IMR-90 (cell line): Measurements from ENCODE around the gene FTO. TPM values are rescaled to one million over a fixed set of nuclear protein-coding genes. Genes with fewer than 3 reads are reported as not detected.

Experiments
- ATAC-seq: fragments of 200-7000 bp; cut with Tn5 transposase; 2 replicates; pipeline ENCODE4 v1.9.1; 2020; ENCODE audit warnings: low read depth, mild to moderate bottlenecking, moderate library complexity
- BruUV-seq: library from RNA; stranded (reverse); fragments of 400-500 nt; replicated peaks from 2 replicates; lab custom pipeline; 2021; lab: Mats Ljungman, UMichigan
- CTCF ChIA-PET: fragments of 300-600 bp; formaldehyde crosslinking; extraction: SDS; loops from one replicate; lab custom pipeline; 2021; ENCODE audit warnings: antibody characterized with exemption; lab: Yijun Ruan, JAX
- POLR2A ChIA-PET: fragments of 300-600 bp; sonication (Branson Sonifier 250); formaldehyde crosslinking; loops from one replicate; lab custom pipeline; 2022; ENCODE audit warnings: antibody characterized with exemption; ENCODE audit not compliant: unreplicated experiment; lab: Charles Lee
- DNase-seq: peaks from one replicate; pipeline ENCODE4 v3.0.0; 2013
- H2AFZ ChIP-seq: replicated peaks from 2 replicates; pipeline ENCODE3; 2013; ENCODE audit warnings: low read length, mild to moderate bottlenecking; ENCODE audit not compliant: poor library complexity
- H2AK5ac ChIP-seq: 2 replicates; pipeline ENCODE4 v1.6.1; 2013; ENCODE audit warnings: low read depth, low read length, inconsistent platforms
- H2AK9ac ChIP-seq: replicated peaks from 2 replicates; pipeline ENCODE3; 2013; ENCODE audit warnings: mild to moderate bottlenecking, low read depth, low read length, moderate library complexity; ENCODE audit not compliant: poor library complexity
- H2BK120ac ChIP-seq: 2 replicates; pipeline ENCODE4 v1.6.1; 2013; ENCODE audit warnings: low read depth, low read length, inconsistent platforms
- H2BK15ac ChIP-seq: 3 replicates; pipeline ENCODE4 v1.6.1; 2013; ENCODE audit warnings: low read depth, low read length, inconsistent platforms
- H2BK20ac ChIP-seq: 2 replicates; pipeline ENCODE4 v1.6.1; 2013; ENCODE audit warnings: low read depth, mild to moderate bottlenecking, inconsistent platforms, low read length, moderate library complexity
- H2BK5ac ChIP-seq: 2 replicates; pipeline ENCODE4 v1.6.1; 2013; ENCODE audit warnings: mild to moderate bottlenecking, low read depth, low read length, inconsistent platforms; ENCODE audit not compliant: poor library complexity, severe bottlenecking
- H3K14ac ChIP-seq: replicated peaks from 2 replicates; pipeline ENCODE4 v1.6.1; 2013; ENCODE audit warnings: low read depth, low read length, inconsistent platforms
- H3K18ac ChIP-seq: 2 replicates; pipeline ENCODE4 v1.6.1; 2013; ENCODE audit warnings: low read depth, low read length, control low read depth
- H3K23ac ChIP-seq: 2 replicates; pipeline ENCODE4 v1.6.1; 2013; ENCODE audit warnings: low read depth, low read length, inconsistent platforms
- H3K27ac ChIP-seq: 2 replicates; pipeline ENCODE4 v1.5.1; 2013; ENCODE audit warnings: mild to moderate bottlenecking, control low read depth, low read length; ENCODE audit not compliant: insufficient read depth
- H3K27me3 ChIP-seq: 2 replicates; pipeline ENCODE4 v1.6.1; 2013; ENCODE audit warnings: low read length; ENCODE audit not compliant: control insufficient read depth, insufficient read depth
- H3K36me3 ChIP-seq: 2 replicates; pipeline ENCODE4 v1.6.1; 2013; ENCODE audit warnings: low read length, mixed read lengths; ENCODE audit not compliant: control insufficient read depth, insufficient read depth
- H3K4ac ChIP-seq: 2 replicates; pipeline ENCODE4 v1.6.1; 2013; ENCODE audit warnings: low read depth, low read length, inconsistent platforms
- H3K4me1 ChIP-seq: 2 replicates; pipeline ENCODE4 v1.6.1; 2013; ENCODE audit warnings: low read length, mixed read lengths; ENCODE audit not compliant: control insufficient read depth, insufficient read depth
- H3K4me2 ChIP-seq: 2 replicates; pipeline ENCODE4 v1.6.1; 2013; ENCODE audit warnings: low read depth, mild to moderate bottlenecking, control low read depth, low read length, moderate library complexity
- H3K4me3 ChIP-seq: 2 replicates; pipeline ENCODE4 v1.5.1; 2013; ENCODE audit warnings: low read depth, mild to moderate bottlenecking, control low read depth, low read length, moderate library complexity; ENCODE audit not compliant: insufficient read depth
- H3K56ac ChIP-seq: 2 replicates; pipeline ENCODE4 v1.6.1; 2013; ENCODE audit warnings: low read length, inconsistent platforms; ENCODE audit not compliant: insufficient read depth; ENCODE audit errors: extremely low read depth
- H3K79me1 ChIP-seq, 2 experiments: 2 replicates each; pipeline ENCODE4 v1.6.1; 2013; ENCODE audit warnings: low read length in 2 of 2, inconsistent platforms in 1 of 2, low read depth in 1 of 2
- H3K9ac ChIP-seq: 2 replicates; pipeline ENCODE4 v1.6.1; 2013; ENCODE audit warnings: low read depth, low read length, control low read depth
- H3K9me1 ChIP-seq: 2 replicates; pipeline ENCODE4 v1.6.1; 2013; ENCODE audit warnings: low read length, inconsistent platforms; ENCODE audit not compliant: insufficient read depth
- H3K9me3 ChIP-seq: 2 replicates; pipeline ENCODE4 v1.6.1; 2013; ENCODE audit warnings: low read length; ENCODE audit not compliant: control insufficient read depth, insufficient read depth
- H4K20me1 ChIP-seq: 2 replicates; pipeline ENCODE4 v1.6.1; 2013; ENCODE audit warnings: low read length, inconsistent platforms; ENCODE audit not compliant: insufficient read depth
- H4K5ac ChIP-seq: 2 replicates; pipeline ENCODE4 v1.6.1; 2013; ENCODE audit warnings: mild to moderate bottlenecking, low read depth, low read length, control low read depth
- H4K8ac ChIP-seq, 2 experiments: 2 replicates each; pipeline ENCODE4 v1.6.1; 2013; ENCODE audit warnings: low read depth in 2 of 2, low read length in 2 of 2, control low read depth in 1 of 2, inconsistent platforms in 1 of 2
- H4K91ac ChIP-seq: 2 replicates; pipeline ENCODE4 v1.6.1; 2013; ENCODE audit warnings: low read depth, low read length, inconsistent platforms; ENCODE audit not compliant: insufficient read depth
- BHLHE40 ChIP-seq: fragments of 150-350 bp; IDR thresholded peaks from 2 replicates; pipeline ENCODE4 v1.6.1; 2016; ENCODE audit warnings: mild to moderate bottlenecking, low read depth, low read length
- CEBPB ChIP-seq: IDR thresholded peaks from 2 replicates; pipeline ENCODE4 v1.6.1; 2012; ENCODE audit warnings: low read depth, low read length, improper control_type of control experiment
- MAFK ChIP-seq: IDR thresholded peaks from 2 replicates; pipeline ENCODE4 v1.6.1; 2012; ENCODE audit warnings: low read depth, low read length, improper control_type of control experiment
- MAZ ChIP-seq: IDR thresholded peaks from 2 replicates; pipeline ENCODE4 v1.6.1; 2012; ENCODE audit warnings: low read depth, mild to moderate bottlenecking, low read length, improper control_type of control experiment, moderate library complexity, borderline replicate concordance
- WGBS, 2 experiments: methylation state at CpG; one replicate each; pipeline versions ENCODE4 v1.1.5 to v1.1.7; 2013; ENCODE audit warnings: missing lambda C conversion rate in 2 of 2; ENCODE audit not compliant: insufficient read length in 1 of 2; ENCODE audit errors: extremely low coverage in 2 of 2; 5-methylcytosine and 5-hydroxymethylcytosine counted together
- dilution Hi-C: fragments of 300-500 bp; cut with HindIII; formaldehyde crosslinking; loops from one replicate; pipeline ENCODE4 v1.14.3; 2018; ENCODE audit warnings: low sequenced_read_pairs; ENCODE audit not compliant: unreplicated experiment
- in situ Hi-C: fragments of 300-500 bp; cut with MboI; formaldehyde crosslinking; loops from 3 replicates; pipeline ENCODE4 v1.14.3; 2019; ENCODE audit warnings: low sequenced_read_pairs, inconsistent platforms, mixed read lengths
- intact Hi-C: fragments of 100-400 bp; cut with micrococcal nuclease; formaldehyde crosslinking; loops from 2 replicates; pipeline ENCODE4 v1.10.0; 2022
- polyA plus RNA-seq, 3 experiments: library from polyadenylated mRNA; depleted of rRNA; stranded (reverse); fragments of >200 nt; gene quantifications; 2 replicates each; pipeline ENCODE4 v1.2.3, GENCODE V29; 2012; ENCODE audit warnings: low replicate concordance in 1 of 3
- total RNA-seq: library from RNA; depleted of rRNA; stranded (reverse); fragments of >200 nt; gene quantifications from 2 replicates; pipeline ENCODE4 v1.2.3, GENCODE V29; 2012
- TF ChIP-seq, protein P1 (sequence below): conservative IDR thresholded peaks from 2 replicates; pipeline ENCODE4 v1.5.1; 2012; ENCODE audit warnings: mild to moderate bottlenecking, low read depth, low read length, improper control_type of control experiment
- TF ChIP-seq, protein P2 (sequence below): fragments of 150-350 bp; IDR thresholded peaks from 2 replicates; pipeline ENCODE4 v1.6.1; 2017; ENCODE audit warnings: mild to moderate bottlenecking, antibody characterized with exemption, low read length, low read depth

The FTO gene
- total and polyA plus RNA-seq, 2 of the 4 experiments (the other 2 are of a cell fraction) = 70.3 to 132 TPM

DNA sequence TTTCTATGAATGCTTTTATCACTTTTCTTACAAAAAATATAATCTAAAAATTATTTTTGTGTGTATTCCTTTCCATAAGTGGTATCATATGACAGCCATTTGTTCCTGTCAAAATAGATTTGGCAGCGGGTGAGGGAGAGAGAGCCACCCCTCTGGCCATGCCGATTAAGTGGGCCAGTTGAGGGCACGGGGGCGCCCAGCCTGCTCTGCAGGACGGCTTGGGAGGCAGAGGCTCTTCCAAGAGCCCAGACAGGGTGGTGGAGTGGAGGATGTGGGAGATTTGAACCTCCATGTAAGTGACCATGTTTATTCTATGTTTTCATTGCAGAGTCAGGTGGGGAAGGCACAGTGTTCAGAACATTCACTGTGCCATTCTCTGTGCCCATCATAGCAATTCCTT lies 493.8 kb downstream of the FTO start:
- H4K91ac ChIP-seq = no peak overlapping the region
- H3K4me3 ChIP-seq = no peak overlapping the region
- H2BK120ac ChIP-seq = no peak overlapping the region
- H3K27ac ChIP-seq = no peak overlapping the region
- H3K4me2 ChIP-seq = no peak overlapping the region
- dilution Hi-C loops = no loop called here
- no peak overlapping the region for H3K56ac ChIP-seq
- WGBS, 2 experiments = 33% methylated on average over 5 of the region's 5 CpGs; no CpG with 5 or more reads in 1 of the 2 experiments
- intact Hi-C loops = no loop called here
- in situ Hi-C loops = no loop called here
- ATAC-seq (no peak), DNase-seq (no peak)
- CTCF ChIA-PET = no interaction called here
- no peak overlapping the region for H2BK15ac ChIP-seq
- H3K23ac ChIP-seq = no peak overlapping the region
- H3K18ac ChIP-seq = no peak overlapping the region
- POLR2A ChIA-PET = no interaction called here
- H2AK9ac ChIP-seq = no peak overlapping the region
- no peak overlapping the region for H3K14ac ChIP-seq
- H2AK5ac ChIP-seq = no peak overlapping the region
- no peak overlapping the region for H3K4ac ChIP-seq
- no peak overlapping the region for H4K5ac ChIP-seq
- H2BK20ac ChIP-seq = no peak overlapping the region
- H4K20me1 ChIP-seq = no peaks in the 10 kb centered on the region
- TF ChIP-seq, protein P1, sequence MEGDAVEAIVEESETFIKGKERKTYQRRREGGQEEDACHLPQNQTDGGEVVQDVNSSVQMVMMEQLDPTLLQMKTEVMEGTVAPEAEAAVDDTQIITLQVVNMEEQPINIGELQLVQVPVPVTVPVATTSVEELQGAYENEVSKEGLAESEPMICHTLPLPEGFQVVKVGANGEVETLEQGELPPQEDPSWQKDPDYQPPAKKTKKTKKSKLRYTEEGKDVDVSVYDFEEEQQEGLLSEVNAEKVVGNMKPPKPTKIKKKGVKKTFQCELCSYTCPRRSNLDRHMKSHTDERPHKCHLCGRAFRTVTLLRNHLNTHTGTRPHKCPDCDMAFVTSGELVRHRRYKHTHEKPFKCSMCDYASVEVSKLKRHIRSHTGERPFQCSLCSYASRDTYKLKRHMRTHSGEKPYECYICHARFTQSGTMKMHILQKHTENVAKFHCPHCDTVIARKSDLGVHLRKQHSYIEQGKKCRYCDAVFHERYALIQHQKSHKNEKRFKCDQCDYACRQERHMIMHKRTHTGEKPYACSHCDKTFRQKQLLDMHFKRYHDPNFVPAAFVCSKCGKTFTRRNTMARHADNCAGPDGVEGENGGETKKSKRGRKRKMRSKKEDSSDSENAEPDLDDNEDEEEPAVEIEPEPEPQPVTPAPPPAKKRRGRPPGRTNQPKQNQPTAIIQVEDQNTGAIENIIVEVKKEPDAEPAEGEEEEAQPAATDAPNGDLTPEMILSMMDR = no peak
- TF ChIP-seq BHLHE40 (no peak), MAZ (no peak), MAFK (no peak), CEBPB (no peak)
- TF ChIP-seq, protein P2, sequence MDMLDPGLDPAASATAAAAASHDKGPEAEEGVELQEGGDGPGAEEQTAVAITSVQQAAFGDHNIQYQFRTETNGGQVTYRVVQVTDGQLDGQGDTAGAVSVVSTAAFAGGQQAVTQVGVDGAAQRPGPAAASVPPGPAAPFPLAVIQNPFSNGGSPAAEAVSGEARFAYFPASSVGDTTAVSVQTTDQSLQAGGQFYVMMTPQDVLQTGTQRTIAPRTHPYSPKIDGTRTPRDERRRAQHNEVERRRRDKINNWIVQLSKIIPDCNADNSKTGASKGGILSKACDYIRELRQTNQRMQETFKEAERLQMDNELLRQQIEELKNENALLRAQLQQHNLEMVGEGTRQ = no peak
- no peaks in the 10 kb centered on the region for H3K36me3 ChIP-seq
- H3K9me1 ChIP-seq = no peaks in the 10 kb centered on the region
- H3K9me3 ChIP-seq = no peaks in the 10 kb centered on the region
- no peak overlapping the region for H4K8ac ChIP-seq
- no peaks in the 10 kb centered on the region for H3K4me1 ChIP-seq
- no peak overlapping the region for H2AFZ ChIP-seq
- peaks cover 12% of the 10 kb centered on the region; the same call in 1 of the 2 replicates for H3K27me3 ChIP-seq
- no peak overlapping the region for H3K9ac ChIP-seq
- BruUV-seq = no TSS peak
- H2BK5ac ChIP-seq = no peak overlapping the region
- no peaks in the 10 kb centered on the region for H3K79me1 ChIP-seq
